Measurements from ENCODE around the gene LIPG.
"Not testable (repeated sequence)": the region's sequence is repeated elsewhere in the genome, so short reads cannot be mapped to it uniquely, and the experiment has no call there.

Gene LIPG

GRCh38 chr18:49580279-49580678 is 18.4 kb downstream of the LIPG start:
- Mint-ChIP-seq H3K4me1 (ENCODE audit: low read depth) (no peaks in the 10 kb centered on the region), H3K27me3 (peaks cover 3% of the 10 kb centered on the region), H3K36me3 (no peaks in the 10 kb centered on the region), H3K9me3 (ENCODE audit: low read depth) (no peaks in the 10 kb centered on the region), H3K4me3 (no peak overlapping the region), H3K27ac (no peak overlapping the region)

- H3K4me1 Mint-ChIP-seq (ENCODE audit: low read depth), result no peaks in the 10 kb centered on the region
- H3K36me3 Mint-ChIP-seq, result no peaks in the 10 kb centered on the region
- no peak overlapping the region for H3K27ac Mint-ChIP-seq
- H3K9me3 Mint-ChIP-seq (ENCODE audit: low read depth), result no peaks in the 10 kb centered on the region
- no peak overlapping the region for H3K4me3 Mint-ChIP-seq
- H3K27me3 Mint-ChIP-seq, result peaks cover 3% of the 10 kb centered on the region
These were observed 19.5 kb downstream of the LIPG start for GRCh38 chr18:49581371-49581770.

- no peak overlapping the region for H3K27ac Mint-ChIP-seq
- H3K4me3 Mint-ChIP-seq, result no peak overlapping the region
- no peaks in the 10 kb centered on the region for H3K4me1 Mint-ChIP-seq (ENCODE audit: low read depth)
- peaks cover 3% of the 10 kb centered on the region for H3K27me3 Mint-ChIP-seq
- no peaks in the 10 kb centered on the region for H3K36me3 Mint-ChIP-seq
- H3K9me3 Mint-ChIP-seq (ENCODE audit: low read depth), result no peaks in the 10 kb centered on the region
These were observed 20.7 kb downstream of the LIPG start for GRCh38 chr18:49582579-49582978.

GRCh38 chr18:49584394-49584793 is 22.5 kb downstream of the LIPG start:
- no peaks in the 10 kb centered on the region for H3K4me1 Mint-ChIP-seq (ENCODE audit: low read depth)
- H3K27ac Mint-ChIP-seq, result no peak overlapping the region
- no peaks in the 10 kb centered on the region for H3K36me3 Mint-ChIP-seq
- no peak overlapping the region for H3K4me3 Mint-ChIP-seq
- H3K9me3 Mint-ChIP-seq (ENCODE audit: low read depth), result no peaks in the 10 kb centered on the region
- peaks cover 3% of the 10 kb centered on the region for H3K27me3 Mint-ChIP-seq

- not testable (repeated sequence) for H3K36me3 Mint-ChIP-seq; H3K4me1 Mint-ChIP-seq (ENCODE audit: low read depth); H3K9me3 Mint-ChIP-seq (ENCODE audit: low read depth); H3K27me3 Mint-ChIP-seq; H3K4me3 Mint-ChIP-seq; H3K27ac Mint-ChIP-seq
These were observed 23.1 kb downstream of the LIPG start for GRCh38 chr18:49584951-49585350.

GRCh38 chr18:49585781-49586663 is 24.2 kb downstream of the LIPG start:
- Mint-ChIP-seq H3K4me3 (no peak overlapping the region), H3K9me3 (ENCODE audit: low read depth) (no peaks in the 10 kb centered on the region), H3K36me3 (no peaks in the 10 kb centered on the region), H3K4me1 (ENCODE audit: low read depth) (no peaks in the 10 kb centered on the region), H3K27me3 (peaks cover 3% of the 10 kb centered on the region), H3K27ac (no peak overlapping the region)

GRCh38 chr18:49588171-49588570 is 26.3 kb downstream of the LIPG start:
- H3K27me3 Mint-ChIP-seq, result no peaks in the 10 kb centered on the region
- no peaks in the 10 kb centered on the region for H3K4me1 Mint-ChIP-seq (ENCODE audit: low read depth)
- H3K27ac Mint-ChIP-seq, result no peak overlapping the region
- no peaks in the 10 kb centered on the region for H3K9me3 Mint-ChIP-seq (ENCODE audit: low read depth)
- H3K4me3 Mint-ChIP-seq, result no peak overlapping the region
- H3K36me3 Mint-ChIP-seq, result no peaks in the 10 kb centered on the region

- Mint-ChIP-seq H3K9me3 (ENCODE audit: low read depth) (no peaks in the 10 kb centered on the region), H3K36me3 (no peaks in the 10 kb centered on the region), H3K4me1 (ENCODE audit: low read depth) (no peaks in the 10 kb centered on the region)
These were observed 27.1 kb downstream of the LIPG start for GRCh38 chr18:49588971-49589370.

GRCh38 chr18:49590608-49591007 is 28.8 kb downstream of the LIPG start:
- Mint-ChIP-seq H3K9me3 (ENCODE audit: low read depth) (no peaks in the 10 kb centered on the region), H3K4me3 (no peak overlapping the region), H3K4me1 (ENCODE audit: low read depth) (no peaks in the 10 kb centered on the region), H3K27me3 (peaks cover 7% of the 10 kb centered on the region), H3K27ac (no peak overlapping the region), H3K36me3 (no peaks in the 10 kb centered on the region)

More at GRCh38 chr18:49588971-49589370, 27.1 kb downstream of the LIPG start:
- Mint-ChIP-seq H3K27ac (no peak overlapping the region), H3K27me3 (peaks cover 2% of the 10 kb centered on the region), H3K4me3 (no peak overlapping the region)

- Mint-ChIP-seq H3K4me1 (ENCODE audit: low read depth) (no peaks in the 10 kb centered on the region), H3K27ac (no peak overlapping the region), H3K36me3 (no peaks in the 10 kb centered on the region), H3K27me3 (peaks cover 7% of the 10 kb centered on the region), H3K4me3 (no peak overlapping the region), H3K9me3 (ENCODE audit: low read depth) (no peaks in the 10 kb centered on the region)
These were observed 29.4 kb downstream of the LIPG start for GRCh38 chr18:49591271-49591670.

- H3K9me3 Mint-ChIP-seq (ENCODE audit: low read depth), result no peaks in the 10 kb centered on the region
- H3K36me3 Mint-ChIP-seq, result no peaks in the 10 kb centered on the region
- peaks cover 7% of the 10 kb centered on the region for H3K27me3 Mint-ChIP-seq
- no peaks in the 10 kb centered on the region for H3K4me1 Mint-ChIP-seq (ENCODE audit: low read depth)
- H3K4me3 Mint-ChIP-seq, result no peak overlapping the region
- no peak overlapping the region for H3K27ac Mint-ChIP-seq
These were observed 29.9 kb downstream of the LIPG start for GRCh38 chr18:49591775-49592174.

- Mint-ChIP-seq H3K9me3 (ENCODE audit: low read depth) (no peaks in the 10 kb centered on the region), H3K27me3 (peaks cover 8% of the 10 kb centered on the region), H3K4me1 (ENCODE audit: low read depth) (no peaks in the 10 kb centered on the region), H3K36me3 (no peaks in the 10 kb centered on the region), H3K27ac (no peak overlapping the region), H3K4me3 (no peak overlapping the region)
These were observed 34.8 kb downstream of the LIPG start for GRCh38 chr18:49596687-49597086.

- Mint-ChIP-seq H3K27ac (no peak overlapping the region), H3K4me1 (ENCODE audit: low read depth) (no peaks in the 10 kb centered on the region), H3K4me3 (no peak overlapping the region), H3K9me3 (ENCODE audit: low read depth) (no peaks in the 10 kb centered on the region), H3K27me3 (peaks cover 8% of the 10 kb centered on the region), H3K36me3 (no peaks in the 10 kb centered on the region)
These were observed 35.5 kb downstream of the LIPG start for GRCh38 chr18:49597157-49597931.

- H3K27ac Mint-ChIP-seq, result no peak overlapping the region
- H3K27me3 Mint-ChIP-seq, result peaks cover 10% of the 10 kb centered on the region
- H3K36me3 Mint-ChIP-seq, result peaks cover 2% of the 10 kb centered on the region
- H3K4me1 Mint-ChIP-seq (ENCODE audit: low read depth), result no peaks in the 10 kb centered on the region
- H3K4me3 Mint-ChIP-seq, result no peak overlapping the region
- peaks cover 4% of the 10 kb centered on the region for H3K9me3 Mint-ChIP-seq (ENCODE audit: low read depth)
These were observed 39.4 kb downstream of the LIPG start for GRCh38 chr18:49601211-49601610.
